ENCODE measurements around the gene FOXN4.
"Not testable (repeated sequence)": the region's sequence is repeated elsewhere in the genome, so short reads cannot be mapped to it uniquely, and the experiment has no call there.

Gene FOXN4, protein sequence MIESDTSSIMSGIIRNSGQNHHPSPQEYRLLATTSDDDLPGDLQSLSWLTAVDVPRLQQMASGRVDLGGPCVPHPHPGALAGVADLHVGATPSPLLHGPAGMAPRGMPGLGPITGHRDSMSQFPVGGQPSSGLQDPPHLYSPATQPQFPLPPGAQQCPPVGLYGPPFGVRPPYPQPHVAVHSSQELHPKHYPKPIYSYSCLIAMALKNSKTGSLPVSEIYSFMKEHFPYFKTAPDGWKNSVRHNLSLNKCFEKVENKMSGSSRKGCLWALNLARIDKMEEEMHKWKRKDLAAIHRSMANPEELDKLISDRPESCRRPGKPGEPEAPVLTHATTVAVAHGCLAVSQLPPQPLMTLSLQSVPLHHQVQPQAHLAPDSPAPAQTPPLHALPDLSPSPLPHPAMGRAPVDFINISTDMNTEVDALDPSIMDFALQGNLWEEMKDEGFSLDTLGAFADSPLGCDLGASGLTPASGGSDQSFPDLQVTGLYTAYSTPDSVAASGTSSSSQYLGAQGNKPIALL

DNA sequence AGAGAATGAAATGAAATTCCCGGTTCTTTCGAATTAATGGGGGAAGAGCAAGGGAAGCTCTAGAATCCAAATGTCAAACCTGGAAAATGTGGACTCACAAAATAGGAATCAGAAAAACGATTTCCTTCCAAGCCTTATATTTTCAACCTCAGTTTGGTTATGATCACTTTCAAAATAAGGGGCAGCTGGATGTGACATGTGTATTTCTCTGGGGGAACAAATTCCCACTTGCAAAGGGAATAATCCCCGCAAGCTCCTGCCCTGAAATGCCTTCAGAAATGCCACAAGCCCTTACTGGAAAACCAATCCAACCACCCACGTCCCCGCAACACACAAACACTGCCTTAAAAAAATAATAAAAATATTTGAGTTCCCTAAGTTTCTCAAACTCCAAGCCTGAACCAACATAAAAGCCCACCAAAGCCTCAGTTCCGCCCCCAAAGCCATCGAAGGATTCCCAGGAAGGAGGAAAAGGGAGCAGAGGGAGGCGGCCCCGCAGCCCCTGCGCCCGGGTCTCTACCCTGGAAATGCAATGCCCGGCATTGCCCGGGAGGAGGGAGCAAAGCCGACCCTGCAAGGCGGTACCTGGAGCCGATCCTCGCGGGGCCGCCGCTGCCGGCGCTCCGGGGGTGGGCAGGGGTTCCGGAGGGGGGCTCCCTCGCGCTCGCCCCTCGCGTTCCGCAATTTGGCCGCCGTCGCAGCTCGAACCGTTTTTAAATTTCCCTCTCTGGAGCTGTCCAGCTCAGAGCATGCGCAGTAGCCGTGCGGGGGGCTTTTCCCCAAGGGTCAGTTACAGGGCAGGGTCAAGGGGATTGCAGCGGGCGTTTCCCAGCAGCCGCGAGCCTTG is at the start of gene FOXN4:
Gene FOXN4, minus strand, starts transcription at position 751 of the 847 bp plus-strand sequence. CDS start 963 bp downstream, outside the sequence.
- no peak for DNase-seq

DNA sequence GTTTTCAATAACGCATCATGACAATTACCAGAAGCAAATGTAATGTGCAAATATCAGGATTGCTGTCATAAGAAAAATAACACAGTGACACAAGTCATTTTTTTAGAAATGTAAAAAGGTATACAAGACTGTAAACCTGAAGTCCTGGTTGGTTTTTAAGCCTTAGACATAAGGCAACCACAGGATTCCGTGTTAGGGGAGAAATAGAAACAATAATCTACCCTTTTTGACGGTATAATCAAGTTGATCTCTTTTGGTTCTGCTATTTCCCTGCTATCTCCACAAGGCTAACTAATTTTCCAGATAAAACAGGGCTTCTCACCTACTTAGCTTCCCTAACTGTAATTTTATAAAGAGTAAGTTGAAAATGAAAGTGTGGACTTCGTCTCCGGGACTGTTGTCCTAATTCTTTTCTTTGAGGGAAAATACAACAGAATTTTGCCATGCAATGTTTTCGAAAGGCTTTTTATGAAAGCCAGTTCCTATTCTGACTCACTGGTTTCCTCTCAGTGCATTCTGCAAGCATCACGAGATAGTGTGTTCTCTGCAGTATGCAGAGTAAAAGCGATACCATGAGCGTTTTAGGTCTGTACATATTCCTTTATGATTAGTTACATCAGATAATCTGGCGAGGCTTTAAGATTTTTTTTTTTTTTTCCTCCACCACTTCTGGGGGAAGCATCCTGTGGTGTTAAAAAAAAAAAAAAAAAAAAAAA is 49.2 kb upstream of the FOXN4 start:
- DNase-seq: no peak

DNA sequence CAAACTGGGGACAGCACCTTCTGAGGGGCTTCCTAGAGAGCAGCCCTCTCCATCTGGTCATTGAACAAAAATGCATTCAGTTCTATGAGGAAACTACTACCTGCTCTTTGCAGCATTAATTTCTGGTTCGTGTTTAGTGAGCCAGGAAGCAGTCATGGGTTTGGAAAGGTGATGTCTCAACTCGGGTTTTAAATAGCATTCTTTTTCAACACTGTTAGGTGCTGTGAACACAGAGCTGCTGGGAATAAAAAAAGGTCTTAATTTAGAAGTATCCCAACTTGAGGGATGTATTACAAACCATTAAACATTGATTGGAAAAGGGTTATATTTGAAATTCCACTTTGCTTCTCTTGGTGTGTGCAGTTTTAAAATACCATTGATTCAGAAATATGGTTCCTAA is 47.9 kb upstream of the FOXN4 start:
- DNase-seq: no peak

DNA sequence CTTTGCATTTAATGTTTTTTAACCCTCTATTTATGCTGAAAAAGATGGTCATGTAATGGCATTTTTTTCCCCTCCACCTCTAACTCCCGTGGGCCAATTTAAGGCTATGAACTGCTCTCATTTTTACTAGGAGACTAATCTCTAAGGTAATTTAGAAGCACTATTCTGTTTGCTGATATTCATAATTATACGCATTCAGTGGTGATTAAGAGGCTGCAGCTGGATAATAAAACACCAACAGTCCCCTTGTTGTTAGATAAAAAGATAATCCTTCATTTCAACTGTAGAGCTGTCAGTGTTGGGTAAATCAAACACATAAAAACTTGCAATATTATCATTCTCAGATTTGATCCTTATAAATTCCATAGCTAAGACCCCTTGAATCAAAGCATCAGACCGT is 47.5 kb upstream of the FOXN4 start:
- DNase-seq: no peak

DNA sequence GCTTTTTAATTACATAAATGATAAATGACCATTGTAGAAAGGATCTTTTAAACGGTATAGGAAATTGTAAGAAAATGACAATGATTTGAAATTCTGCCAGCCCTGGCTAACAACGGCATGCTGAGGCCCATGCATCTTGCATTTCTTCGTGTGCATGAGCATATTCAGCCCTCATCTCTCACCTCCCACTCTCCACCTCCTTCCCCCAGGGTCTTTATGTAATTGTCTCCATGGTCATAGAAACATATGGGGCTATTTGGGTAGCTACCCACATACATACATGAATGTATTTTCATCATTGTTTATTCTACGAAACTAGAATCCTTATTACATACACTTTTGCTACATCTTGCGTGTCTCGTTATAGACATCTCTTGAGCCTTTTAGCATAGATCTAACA is 43.1 kb upstream of the FOXN4 start:
- no peak for DNase-seq

DNA sequence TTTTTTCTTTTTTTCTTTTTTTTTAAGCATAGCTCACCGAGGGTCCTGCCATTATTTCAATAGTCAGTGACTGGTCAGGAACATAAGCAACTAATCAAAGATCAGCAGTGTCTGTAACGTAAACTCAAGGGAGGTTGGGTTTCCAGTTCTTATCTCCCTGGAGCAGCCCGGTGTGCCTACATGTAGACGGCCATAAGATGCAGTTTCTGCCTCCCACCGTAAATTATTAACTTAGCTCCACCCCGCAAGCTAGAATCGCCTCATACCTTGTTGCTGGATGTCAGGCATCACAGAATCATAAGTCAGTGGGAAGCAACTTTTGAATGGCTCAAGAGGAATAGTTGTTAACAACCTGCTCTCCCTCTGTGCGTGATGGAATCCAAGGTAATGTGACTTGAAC is 38.5 kb upstream of the FOXN4 start, which contains the start of gene MYO1H:
Gene MYO1H, plus strand, starts transcription at position 312 of the 400 bp plus-strand sequence. Its CDS starts 61 bp downstream, at position 373.
- no peak for DNase-seq

DNA sequence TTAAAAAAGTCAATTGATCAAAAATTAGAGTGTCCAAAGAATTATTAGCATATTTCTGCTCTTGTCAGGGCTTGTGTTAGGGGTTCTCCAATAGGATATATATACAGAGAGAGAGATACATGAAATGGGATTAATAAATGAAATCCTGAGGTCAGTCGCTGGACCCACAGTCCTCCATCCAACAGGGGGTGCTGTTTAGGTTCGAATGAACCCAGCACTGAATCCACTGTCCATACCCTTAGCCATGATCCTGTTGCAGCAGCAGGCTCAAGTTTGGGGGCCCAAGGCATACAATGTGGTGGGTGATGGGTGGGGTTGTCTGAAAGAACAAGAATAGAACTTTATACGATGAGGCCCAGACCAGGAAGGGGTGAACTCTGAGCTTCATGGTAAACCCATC is 37.8 kb upstream of the FOXN4 start:
- no peak for DNase-seq

DNA sequence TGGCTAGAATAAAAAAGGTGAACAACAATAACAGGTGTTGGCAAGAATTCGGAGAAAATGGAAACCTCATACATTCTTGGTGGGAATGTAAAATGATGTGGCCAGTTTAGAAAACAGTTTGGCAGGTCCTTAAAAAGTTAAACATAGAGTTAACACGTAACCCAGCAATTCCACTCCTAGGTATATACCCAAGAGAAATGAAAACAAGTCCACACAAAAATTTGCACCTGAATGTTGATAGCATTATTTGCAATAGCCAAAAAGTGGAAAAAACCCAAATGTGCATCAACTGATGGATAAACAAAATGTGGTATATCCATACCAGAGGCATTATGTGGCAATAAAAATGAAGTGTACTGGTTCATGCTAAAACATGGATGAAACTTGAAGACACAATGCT is 36.3 kb upstream of the FOXN4 start:
- no peak for DNase-seq

DNA sequence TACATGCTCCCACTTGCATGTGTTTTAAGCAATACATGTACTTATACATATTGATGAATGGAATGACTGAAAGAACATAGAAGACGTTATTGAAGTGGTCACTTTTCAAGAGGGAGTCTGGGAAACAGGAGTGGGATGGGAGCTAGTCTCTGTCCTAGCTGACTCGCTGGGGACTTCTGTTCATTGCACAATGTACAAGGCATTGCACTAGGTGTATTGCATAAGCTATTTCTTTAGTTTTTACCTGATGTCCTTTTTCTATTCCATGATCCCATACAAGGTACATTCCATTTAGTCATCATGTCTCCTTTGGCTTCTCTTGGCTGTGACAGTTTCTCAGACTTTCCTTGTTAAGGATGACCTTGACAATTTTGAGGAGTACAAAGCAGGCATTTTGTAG is 34.6 kb upstream of the FOXN4 start:
- no peak for DNase-seq

DNA sequence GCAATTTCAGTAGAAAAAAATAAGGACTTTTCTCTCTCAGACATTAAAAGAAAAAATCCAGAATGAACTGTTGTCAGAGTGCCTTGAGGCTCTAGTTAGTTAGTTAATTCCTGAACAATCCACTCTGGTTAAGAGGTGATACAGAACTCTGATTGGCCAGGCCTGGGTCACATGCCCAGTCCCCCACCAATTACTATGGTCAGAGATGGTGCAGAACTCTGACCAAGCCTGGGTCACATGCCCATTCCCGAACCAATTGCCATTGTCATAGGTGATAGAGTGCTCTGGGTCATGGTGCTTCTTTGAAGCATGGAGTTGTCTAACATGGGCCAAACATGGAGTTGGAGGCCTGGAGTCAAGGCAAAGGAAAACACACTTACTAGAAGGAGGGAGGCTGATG is 27.5 kb upstream of the FOXN4 start:
- DNase-seq: no peak

DNA sequence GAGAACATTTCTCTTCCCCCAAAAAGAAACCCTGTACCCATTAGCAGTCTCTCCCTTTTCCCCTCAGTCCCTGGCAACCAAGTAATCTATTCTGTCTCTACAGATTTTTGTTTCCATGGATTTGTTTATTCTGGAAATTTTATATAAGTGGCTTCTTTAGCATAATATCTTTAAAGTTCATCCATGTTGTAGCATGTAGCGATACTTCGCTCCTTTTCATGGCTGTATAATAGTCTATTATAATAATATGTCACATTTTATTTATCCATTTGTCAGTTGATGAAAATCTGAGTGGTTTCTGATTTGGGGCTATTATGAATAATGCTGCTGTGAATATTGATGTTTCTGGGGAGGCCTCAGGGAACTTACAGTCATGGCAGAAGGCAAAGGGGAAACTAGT is 25.8 kb upstream of the FOXN4 start:
- DNase-seq: no peak

DNA sequence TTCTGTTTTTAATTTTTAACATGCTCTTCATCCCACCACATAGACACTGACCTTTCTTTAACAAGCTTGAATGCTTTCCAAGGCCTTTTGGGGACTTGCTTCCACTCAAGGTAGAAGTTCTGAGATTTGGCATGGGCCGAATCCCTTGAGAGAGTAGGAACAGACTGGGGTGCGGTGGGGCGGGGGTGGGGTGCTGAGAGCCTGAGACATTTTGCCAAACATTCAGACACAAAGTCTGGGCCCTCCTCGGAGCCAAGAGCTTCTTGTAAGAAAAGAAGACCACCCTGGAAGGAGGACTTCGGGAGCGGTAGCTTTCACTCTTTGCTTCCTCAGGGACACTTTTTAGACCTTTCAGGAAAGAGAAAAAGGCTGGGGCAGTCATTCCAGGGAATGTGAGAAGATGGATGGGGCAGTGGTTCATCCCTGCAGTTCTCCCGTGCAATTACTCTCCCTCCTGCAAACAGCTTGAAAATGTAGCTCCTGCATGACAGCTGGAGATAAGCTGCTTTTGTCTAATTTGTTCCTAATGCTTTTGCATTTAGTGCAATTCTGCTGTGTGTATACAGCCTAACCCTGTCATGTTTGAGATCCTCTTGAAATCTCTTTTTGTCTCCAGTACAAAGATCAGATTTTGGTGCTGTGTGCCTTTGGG is 22.3 kb upstream of the FOXN4 start:
- no peak for DNase-seq

DNA sequence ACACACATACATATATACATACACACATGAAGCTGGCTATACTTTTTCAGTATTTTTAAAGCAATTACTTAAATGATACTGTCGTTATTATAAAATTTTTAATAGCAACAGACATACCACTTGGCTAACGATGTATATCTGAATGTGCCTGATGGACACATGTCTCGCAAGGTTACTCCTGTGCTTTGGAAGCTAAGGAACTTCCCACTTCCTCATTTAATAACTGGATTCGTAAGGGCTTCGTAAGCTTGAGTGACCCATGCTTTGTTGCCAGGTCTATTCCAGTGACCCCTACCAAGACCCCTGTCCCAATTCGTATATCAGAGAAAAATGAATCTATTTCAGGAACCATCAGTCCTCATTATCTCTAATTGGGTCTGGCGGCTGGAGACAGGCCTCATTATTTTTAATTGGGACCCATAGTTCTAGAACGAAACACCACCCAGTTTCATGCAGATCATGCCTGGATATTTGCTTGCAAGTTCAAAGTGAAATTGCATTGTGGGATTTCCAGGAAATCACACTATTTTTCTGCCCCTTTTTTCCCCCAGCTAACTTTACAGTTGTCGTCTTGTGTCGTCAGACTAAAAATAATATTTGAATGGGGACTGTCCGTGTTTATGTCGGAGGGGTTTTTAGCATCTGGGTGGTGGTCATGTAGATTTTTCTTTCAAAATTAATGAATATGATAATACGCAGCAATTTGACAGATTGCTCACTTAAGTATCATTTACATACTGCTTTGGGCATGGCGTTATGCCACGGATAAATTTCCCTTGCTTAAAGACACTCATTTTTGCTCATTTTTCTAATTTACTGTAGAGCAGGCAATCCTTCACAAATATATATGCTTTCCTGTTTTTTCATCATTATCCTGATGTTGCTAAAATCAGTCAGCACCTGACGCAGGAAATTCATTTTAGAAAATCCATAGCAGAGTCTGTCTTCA is 21.5 kb upstream of the FOXN4 start:
- DNase-seq: no peak

DNA sequence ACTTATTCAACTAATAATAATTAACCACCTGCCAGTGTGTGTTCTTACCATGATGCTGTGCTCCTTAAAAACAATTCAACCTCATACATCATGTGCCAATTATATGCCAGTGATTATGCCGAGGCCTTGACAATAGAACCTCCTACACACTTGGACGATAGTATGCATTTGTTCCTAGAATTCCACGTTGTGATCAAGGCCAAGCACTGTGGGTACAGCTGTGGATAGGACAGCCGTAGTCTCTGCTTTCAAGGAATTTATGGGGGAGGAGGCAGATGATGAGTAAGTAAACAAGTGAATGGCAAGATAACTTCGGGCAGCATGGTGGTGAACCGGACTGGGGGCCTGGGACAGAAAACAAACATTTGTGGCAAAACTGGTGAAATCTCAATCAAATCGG is 20.6 kb upstream of the FOXN4 start:
- no peak for DNase-seq

DNA sequence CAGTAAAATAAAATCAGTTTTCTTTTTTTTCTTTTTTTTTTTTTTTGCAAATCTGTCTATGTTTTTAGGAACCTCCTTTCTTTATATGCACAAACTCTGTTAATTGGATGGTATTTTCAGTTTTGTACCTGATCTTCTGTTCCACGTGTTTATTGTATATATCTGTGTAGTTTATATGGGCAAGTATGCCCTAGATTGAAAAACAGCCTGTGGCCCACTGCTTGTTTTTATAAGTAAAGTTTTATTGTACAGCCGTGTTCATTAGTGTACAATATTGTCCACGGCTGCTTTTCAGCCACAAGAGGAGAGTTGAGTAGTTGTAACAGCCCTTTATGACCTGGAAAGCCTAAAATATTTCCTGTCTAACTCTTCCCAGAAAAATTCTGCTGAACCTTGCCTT is 19.9 kb upstream of the FOXN4 start:
- no peak for DNase-seq

DNA sequence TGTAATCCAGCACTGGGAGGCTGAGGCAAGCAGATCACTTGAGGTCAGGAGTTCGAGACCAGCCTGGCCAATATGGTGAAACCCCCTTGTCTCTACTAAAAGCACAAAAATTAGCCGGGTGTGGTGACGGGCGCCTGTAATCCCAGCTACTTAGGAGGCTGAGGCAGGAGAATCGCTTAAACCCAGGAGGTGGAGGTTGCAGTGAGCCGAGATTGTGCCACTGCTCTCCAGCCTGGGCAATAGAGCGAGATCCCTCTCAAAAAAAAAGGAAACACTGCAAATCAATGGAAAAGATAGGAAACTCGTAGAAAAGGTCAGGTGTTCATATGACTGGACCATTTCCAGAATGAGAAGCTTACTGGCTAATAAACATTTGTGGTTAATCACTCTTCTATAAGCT is 12.2 kb upstream of the FOXN4 start:
- DNase-seq: not testable (repeated sequence)

DNA sequence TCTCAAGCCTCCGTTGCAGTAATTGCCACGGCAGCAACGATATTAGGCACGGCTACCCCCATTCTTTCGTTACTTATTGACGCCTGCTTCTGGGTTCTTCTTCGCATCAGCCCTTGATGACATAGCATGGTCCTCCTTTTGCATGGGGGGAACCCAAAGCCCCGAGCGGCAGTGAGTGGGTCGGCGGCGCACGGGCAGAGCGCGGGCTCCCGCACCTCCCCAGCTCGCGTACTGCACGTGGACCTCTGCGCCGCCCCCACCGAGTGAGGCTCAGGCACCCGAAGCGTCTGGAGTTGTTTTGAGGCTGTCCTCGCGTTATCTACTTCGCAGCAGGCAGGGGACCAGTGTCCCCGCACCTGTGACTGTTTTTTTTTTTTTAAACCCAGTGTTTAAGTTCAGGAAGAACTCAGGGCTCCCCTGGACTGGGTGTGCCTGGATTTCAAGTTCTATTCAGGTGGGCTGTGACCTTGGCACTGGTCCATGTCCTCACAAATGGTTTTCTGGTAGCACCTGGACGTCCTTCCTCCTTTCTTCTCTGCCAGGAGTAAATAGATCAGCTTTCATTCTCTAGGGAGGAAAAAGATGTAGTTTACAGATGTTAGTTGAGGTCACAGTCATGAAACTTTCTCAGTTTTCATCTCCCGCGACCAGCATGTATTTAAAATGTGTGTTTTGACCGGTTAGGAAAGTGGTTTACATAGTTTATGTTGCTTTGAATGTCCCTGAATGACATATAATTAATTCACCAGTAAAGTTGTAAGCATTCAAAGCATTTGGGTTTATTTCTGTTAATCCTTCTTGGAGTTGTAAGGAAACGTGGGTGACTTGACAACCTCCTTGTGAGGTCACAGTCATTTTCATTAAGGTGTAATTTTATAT is 1.4 kb upstream of the FOXN4 start:
- no peak for DNase-seq

DNA sequence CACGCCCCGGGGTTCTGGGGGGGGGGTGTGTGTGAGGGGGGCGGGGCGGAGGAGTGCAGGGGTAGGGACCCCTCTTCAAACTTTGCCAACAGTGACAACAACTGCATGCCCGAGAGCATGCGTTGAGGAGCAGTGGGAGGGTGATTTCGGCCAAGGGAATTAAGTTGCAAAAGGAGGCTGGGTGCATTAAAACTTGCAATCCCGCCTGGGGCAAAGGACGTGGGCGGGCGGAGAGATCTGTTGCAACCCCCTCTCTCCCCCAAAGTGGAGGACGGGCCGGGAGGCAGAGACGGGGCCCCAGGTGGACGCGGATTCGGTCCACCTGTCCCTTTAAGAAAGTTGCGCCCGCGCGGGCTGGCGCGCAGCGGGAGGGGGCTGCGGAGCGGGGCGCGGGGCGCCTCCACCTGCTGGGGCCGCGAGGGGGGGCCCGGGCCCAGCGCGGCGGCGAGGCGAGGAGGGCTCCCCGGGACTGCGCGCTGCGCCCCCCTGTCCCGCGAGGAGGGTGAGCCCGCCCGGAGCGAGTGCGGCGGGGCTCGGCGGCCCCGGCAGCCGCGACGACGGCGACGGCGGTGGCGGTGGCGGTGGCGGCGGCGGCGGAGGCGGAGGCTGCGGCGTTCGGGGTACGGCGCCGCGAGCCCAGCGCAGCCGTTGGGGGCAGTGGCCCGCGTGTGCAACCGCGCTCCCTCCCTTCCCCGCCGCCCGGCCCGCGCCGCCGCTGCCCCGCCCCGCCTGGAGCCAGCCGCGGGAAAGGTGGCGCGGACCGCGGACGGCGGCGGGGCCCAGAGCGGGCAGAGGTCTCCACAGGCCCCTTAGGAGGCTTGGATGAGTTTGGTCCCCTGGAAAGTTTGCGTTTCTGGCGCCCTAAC is 530 bp upstream of the FOXN4 start:
- no peak for DNase-seq

DNA sequence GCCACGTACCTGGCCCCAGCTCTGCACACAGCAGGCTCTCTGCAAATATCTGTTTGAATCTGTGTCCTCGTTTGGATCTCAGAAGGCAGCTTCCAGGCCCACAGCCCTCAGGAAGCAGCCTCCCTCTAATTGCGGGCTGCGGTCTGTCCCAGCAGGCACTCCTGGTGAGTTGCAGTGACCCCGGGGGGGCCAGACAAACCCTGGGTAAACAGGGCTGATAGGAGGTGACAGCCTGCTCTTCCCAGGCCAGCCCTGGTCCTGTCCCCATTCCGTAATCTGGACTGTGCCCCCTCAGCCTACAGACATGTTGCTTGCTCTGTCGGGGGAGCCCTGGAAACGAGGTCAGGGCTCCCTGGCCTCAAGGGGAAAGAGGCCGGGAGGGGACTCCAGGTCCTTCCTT is 2.0 kb downstream of the FOXN4 start:
- no peak for DNase-seq

Measured in EL (cell line).